ENCODE measurements around the gene PIK3R2.

DNA sequence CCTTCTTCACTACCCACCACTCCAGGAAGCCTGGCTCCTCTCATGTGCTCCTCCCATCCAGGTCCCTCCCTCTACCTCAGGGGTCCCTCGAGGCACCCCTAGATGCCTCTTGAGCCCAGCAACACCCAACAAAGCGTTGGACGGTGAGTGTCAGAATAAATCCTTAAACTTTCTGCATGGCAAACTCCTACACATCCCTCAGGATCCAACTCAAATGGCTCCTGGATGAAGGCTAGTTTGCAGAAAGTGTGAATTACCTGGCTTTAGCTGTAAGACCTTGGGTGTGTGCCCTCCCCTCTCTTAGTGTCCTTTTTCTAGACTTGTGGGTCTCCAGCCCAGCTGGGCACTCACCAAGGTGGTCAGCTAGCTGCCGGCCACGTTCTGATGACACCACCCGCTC lies 45.4 kb downstream of the PIK3R2 start:
- TF ChIP-seq, protein P1, sequence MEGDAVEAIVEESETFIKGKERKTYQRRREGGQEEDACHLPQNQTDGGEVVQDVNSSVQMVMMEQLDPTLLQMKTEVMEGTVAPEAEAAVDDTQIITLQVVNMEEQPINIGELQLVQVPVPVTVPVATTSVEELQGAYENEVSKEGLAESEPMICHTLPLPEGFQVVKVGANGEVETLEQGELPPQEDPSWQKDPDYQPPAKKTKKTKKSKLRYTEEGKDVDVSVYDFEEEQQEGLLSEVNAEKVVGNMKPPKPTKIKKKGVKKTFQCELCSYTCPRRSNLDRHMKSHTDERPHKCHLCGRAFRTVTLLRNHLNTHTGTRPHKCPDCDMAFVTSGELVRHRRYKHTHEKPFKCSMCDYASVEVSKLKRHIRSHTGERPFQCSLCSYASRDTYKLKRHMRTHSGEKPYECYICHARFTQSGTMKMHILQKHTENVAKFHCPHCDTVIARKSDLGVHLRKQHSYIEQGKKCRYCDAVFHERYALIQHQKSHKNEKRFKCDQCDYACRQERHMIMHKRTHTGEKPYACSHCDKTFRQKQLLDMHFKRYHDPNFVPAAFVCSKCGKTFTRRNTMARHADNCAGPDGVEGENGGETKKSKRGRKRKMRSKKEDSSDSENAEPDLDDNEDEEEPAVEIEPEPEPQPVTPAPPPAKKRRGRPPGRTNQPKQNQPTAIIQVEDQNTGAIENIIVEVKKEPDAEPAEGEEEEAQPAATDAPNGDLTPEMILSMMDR (conservative IDR thresholded peaks at IDR 0.05 in 1 of 2, IDR thresholded peaks at IDR 0.05 in 1 of 2; ENCODE audit: extremely low read depth in 1 of 2, insufficient read depth in 1 of 2, low read depth in 1 of 2, low read length in 2 of 2), result no peak
- TF ChIP-seq EZH2 (IDR thresholded peaks at IDR 0.05; ENCODE audit: borderline replicate concordance, low read length), result no peak

Data from mammary epithelial cell (primary cell).